Cortex of kidney (tissue), 1 donor: ENCODE data around the gene LEPROT.
"Not testable (repeated sequence)": the region's sequence is repeated elsewhere in the genome, so short reads cannot be mapped to it uniquely, and the experiment has no call there.

Source experiments
- DNase-seq: peaks from one replicate; lab custom pipeline; 2025; lab: John Stamatoyannopoulos, UW

LEPROT gene

GRCh38 chr1:65437616-65438015 is 17.1 kb downstream of the LEPROT start:
- no peak for DNase-seq

GRCh38 chr1:65440322-65440900 is 19.9 kb downstream of the LEPROT start:
- no peak for DNase-seq

GRCh38 chr1:65440915-65441314 is 20.4 kb downstream of the LEPROT start:
- no peak for DNase-seq

GRCh38 chr1:65441464-65441863 is 21.0 kb downstream of the LEPROT start:
- DNase-seq: no peak

- DNase-seq: no peak
Measured at GRCh38 chr1:65442442-65442841, 22.0 kb downstream of the LEPROT start.

GRCh38 chr1:65443647-65444046 is 23.2 kb downstream of the LEPROT start:
- no peak for DNase-seq

GRCh38 chr1:65444128-65444640 is 23.7 kb downstream of the LEPROT start:
- no peak for DNase-seq

- no peak for DNase-seq
Measured at GRCh38 chr1:65445837-65446236, 25.4 kb downstream of the LEPROT start.

GRCh38 chr1:65449214-65449823 is 28.9 kb downstream of the LEPROT start:
- no peak for DNase-seq

- DNase-seq: not testable (repeated sequence)
Measured at GRCh38 chr1:65455678-65456077, 35.2 kb downstream of the LEPROT start.

- DNase-seq: no peak
Measured at GRCh38 chr1:65456481-65456880, 36.0 kb downstream of the LEPROT start.

GRCh38 chr1:65457868-65458267 is 37.4 kb downstream of the LEPROT start:
- DNase-seq: no peak

GRCh38 chr1:65458730-65459396 is 38.4 kb downstream of the LEPROT start:
- DNase-seq: no peak

GRCh38 chr1:65459397-65459768 is 38.9 kb downstream of the LEPROT start:
- DNase-seq: no peak

GRCh38 chr1:65465837-65466236 is 45.4 kb downstream of the LEPROT start:
- DNase-seq: not testable (repeated sequence)

- DNase-seq: no peak
Measured at GRCh38 chr1:65467536-65467935, 47.1 kb downstream of the LEPROT start.

- no peak for DNase-seq
Measured at GRCh38 chr1:65469126-65469888, 48.8 kb downstream of the LEPROT start.

GRCh38 chr1:65469889-65470340 is 49.4 kb downstream of the LEPROT start:
- DNase-seq: no peak

- DNase-seq: no peak
Measured at GRCh38 chr1:65470766-65471165, 50.3 kb downstream of the LEPROT start.

- no peak for DNase-seq
Measured at GRCh38 chr1:65471213-65471833, 50.9 kb downstream of the LEPROT start.

- no peak for DNase-seq
Measured at GRCh38 chr1:65471861-65472332, 51.4 kb downstream of the LEPROT start.

- DNase-seq: no peak
Measured at GRCh38 chr1:65476327-65476726, 55.9 kb downstream of the LEPROT start.
